Astrocyte of the cerebellum (primary cell): ENCODE data around the gene PRKCB.

Experiments used
- DNase-seq: peaks from one replicate; pipeline ENCODE4 v3.0.0-alpha.2; 2011; ENCODE audit warnings: low read depth
- H3K4me3 ChIP-seq: 2 replicates; pipeline ENCODE4 v1.5.1; 2011; ENCODE audit warnings: mild to moderate bottlenecking, low read depth, low read length, moderate library complexity
- in situ Hi-C: cut with HindIII; loops from 2 replicates; pipeline ENCODE4 v1.10.0; 2017; ENCODE audit warnings: low sequenced_read_pairs
- TF ChIP-seq, protein P1 (sequence below): IDR thresholded peaks from 2 replicates; pipeline ENCODE4 v1.5.1; 2012; ENCODE audit warnings: low read length, low read depth, moderate library complexity, mild to moderate bottlenecking; ENCODE audit errors: missing control alignments

PRKCB gene

DNA sequence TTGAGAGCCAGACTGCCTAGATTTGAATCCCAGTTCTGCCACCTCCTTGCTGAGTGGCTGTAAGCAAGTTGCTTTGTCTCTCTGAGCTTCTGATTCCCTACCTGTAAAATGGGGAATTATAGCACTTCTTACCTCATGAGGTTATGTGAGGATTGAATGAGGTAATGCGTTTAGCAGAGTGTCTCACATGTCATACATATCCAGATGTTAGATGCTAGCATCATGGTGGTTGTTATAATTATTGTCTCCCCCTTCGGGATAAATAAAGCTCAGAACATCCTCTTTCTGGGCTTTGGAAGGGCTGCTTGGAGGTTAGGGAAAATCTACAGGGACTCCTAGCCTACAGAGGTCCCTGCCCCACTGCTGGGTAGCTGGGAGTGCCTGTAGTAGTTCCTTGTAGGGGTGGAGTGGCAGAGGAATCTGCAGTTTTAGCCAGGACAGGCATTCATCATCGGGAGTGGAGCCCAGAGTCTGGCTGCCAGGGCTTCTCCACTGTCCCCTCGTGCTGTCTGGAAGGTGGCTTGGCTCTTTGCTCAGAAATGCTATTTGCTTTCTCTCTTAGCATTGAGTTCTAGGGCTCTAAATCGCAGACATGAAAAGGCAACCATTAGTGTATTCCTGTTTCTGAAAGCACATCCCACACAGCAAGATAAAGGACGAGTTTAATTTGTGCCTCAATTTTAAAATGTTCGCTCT lies 282.5 kb downstream of the PRKCB start:
- TF ChIP-seq, protein P1, sequence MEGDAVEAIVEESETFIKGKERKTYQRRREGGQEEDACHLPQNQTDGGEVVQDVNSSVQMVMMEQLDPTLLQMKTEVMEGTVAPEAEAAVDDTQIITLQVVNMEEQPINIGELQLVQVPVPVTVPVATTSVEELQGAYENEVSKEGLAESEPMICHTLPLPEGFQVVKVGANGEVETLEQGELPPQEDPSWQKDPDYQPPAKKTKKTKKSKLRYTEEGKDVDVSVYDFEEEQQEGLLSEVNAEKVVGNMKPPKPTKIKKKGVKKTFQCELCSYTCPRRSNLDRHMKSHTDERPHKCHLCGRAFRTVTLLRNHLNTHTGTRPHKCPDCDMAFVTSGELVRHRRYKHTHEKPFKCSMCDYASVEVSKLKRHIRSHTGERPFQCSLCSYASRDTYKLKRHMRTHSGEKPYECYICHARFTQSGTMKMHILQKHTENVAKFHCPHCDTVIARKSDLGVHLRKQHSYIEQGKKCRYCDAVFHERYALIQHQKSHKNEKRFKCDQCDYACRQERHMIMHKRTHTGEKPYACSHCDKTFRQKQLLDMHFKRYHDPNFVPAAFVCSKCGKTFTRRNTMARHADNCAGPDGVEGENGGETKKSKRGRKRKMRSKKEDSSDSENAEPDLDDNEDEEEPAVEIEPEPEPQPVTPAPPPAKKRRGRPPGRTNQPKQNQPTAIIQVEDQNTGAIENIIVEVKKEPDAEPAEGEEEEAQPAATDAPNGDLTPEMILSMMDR: no peak
- no peak for DNase-seq
- in situ Hi-C loops: no loop called here
- H3K4me3 ChIP-seq: no peak overlapping the region

- TF ChIP-seq, protein P1: no peak
- no peak for DNase-seq
- in situ Hi-C loops: no loop called here
- no peak overlapping the region for H3K4me3 ChIP-seq
These were observed 284.0 kb downstream of the PRKCB start for GRCh38 chr16:24119807-24120206.

DNA sequence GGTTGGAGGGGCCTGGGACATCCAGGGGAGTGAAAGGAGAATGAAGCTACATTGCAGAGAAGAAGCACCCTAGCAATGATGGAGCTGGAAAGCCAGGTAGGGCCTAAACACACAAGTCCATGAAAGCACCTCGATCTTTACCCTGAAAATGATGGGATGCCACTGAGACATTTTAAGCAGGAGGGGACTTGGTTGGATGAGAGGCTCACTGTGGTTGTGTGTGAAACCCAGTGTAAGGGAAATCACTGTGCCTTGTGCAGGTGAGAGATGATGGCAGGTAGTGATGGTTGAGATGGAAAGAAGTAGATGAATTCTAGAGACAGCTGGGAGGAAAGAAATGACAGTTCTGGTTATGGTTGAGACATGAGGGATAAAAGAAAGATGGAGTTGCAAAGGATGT lies 287.5 kb downstream of the PRKCB start:
- in situ Hi-C loops: no loop called here
- H3K4me3 ChIP-seq: no peak overlapping the region
- no peak for DNase-seq
- TF ChIP-seq, protein P1: no peak

- in situ Hi-C loops: no loop called here
- no peak for DNase-seq
- no peak overlapping the region for H3K4me3 ChIP-seq
- TF ChIP-seq, protein P1: no peak
These were observed 288.5 kb downstream of the PRKCB start for GRCh38 chr16:24124291-24124690.

DNA sequence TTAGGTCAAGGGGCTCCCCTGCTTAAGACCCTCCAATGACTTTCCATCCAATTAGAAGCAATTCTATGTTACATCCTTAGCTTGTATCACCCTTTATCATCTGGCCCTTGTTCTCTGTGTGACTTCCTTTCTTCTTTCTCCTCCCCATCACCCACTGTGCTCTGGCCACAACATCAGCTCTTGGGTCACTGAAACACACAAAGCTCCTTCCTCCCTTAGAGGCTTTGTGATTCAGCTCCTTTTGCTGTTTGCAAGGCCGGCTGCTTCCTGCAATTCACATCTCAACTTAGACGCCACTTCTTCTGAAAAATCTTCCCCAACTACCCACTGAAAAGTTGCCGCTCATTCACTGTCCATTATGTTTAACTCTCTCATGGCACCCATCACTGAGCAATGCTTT lies 289.4 kb downstream of the PRKCB start:
- TF ChIP-seq, protein P1: no peak
- no peak for DNase-seq
- no peak overlapping the region for H3K4me3 ChIP-seq
- in situ Hi-C loops: no loop called here

DNA sequence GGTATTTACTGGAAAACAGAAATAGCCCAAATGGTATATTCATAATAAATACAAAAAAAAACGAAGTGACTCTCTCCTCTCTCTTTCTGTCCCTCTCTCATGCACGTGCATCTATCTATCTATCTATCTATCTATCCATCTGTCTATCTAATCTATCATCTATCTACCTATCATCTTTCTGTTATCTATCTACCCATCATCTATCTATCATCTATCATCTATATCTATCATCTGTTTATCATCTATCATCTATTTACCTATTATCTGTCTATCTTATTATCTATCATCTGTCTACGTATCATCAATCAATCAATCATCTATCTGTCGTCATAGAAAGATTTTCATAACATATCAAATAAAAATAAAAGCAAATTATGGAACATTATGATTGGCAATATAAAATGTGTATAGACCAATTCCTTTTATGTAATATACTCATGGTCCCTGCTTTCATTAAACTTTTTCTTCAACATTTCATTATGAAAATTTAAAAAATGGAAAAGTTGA lies 293.7 kb downstream of the PRKCB start:
- in situ Hi-C loops: no loop called here
- TF ChIP-seq, protein P1: no peak
- no peak for DNase-seq
- no peak overlapping the region for H3K4me3 ChIP-seq
